Right lobe of liver (tissue), 6 donors: ENCODE measurements around the gene AKAP12. TPM values are rescaled to one million over a fixed set of nuclear protein-coding genes. Genes with fewer than 3 reads are reported as not detected.

Source experiments
- ATAC-seq, 4 donors: fragments of 200-7000 bp; cut with Tn5 transposase; one replicate each; pipeline ENCODE4 v1.9.1; 2020; ENCODE audit warnings: mild to moderate bottlenecking in 4 of 4, moderate library complexity in 4 of 4
- DNase-seq, 3 donors: peaks; one replicate each; pipeline ENCODE4 v3.0.0-alpha.2; 2020
- H3K27ac ChIP-seq, 3 donors: fragments of 200-600 bp; one replicate each; pipeline ENCODE4 v1.8.0; 2022
- H3K27me3 ChIP-seq, 2 donors: fragments of 200-600 bp; one replicate each; pipeline ENCODE4 v1.8.0; 2022
- H3K36me3 ChIP-seq, 4 donors: fragments of 200-600 bp; sonication (generic) in 1 of 4; one replicate each; pipeline versions ENCODE4 v1.5.1 to v1.8.0; 2017 to 2022; ENCODE audit warnings: control low read depth in 1 of 4
- H3K4me1 ChIP-seq, 4 donors: fragments of 200-600 bp; sonication (generic) in 1 of 4; one replicate each; pipeline versions ENCODE4 v1.5.1 to v1.8.0; 2017 to 2022; ENCODE audit warnings: control low read depth in 1 of 4
- H3K4me3 ChIP-seq, 3 donors: fragments of 200-600 bp; one replicate each; pipeline ENCODE4 v1.8.0; 2022
- H3K9me3 ChIP-seq, 4 donors: fragments of 200-600 bp; sonication (generic) in 1 of 4; one replicate each; pipeline versions ENCODE4 v1.5.1 to v1.8.0; 2017 to 2022; ENCODE audit warnings: control low read depth in 1 of 4
- CTCF ChIP-seq, 4 donors: fragments of 200-600 bp in 3 of 4; fragments of 450-650 bp in 1 of 4; IDR thresholded peaks; one replicate each; pipeline versions ENCODE4 v1.5.1 to v1.8.0; 2016 to 2022; ENCODE audit warnings: antibody characterized with exemption in 4 of 4, mild to moderate bottlenecking in 2 of 4
- POLR2A ChIP-seq: fragments of 450-650 bp; IDR thresholded peaks from one replicate; pipeline ENCODE4 v1.6.1; 2017; ENCODE audit warnings: antibody characterized with exemption, mild to moderate bottlenecking
- WGBS: methylation state at CpG from one replicate; pipeline ENCODE4 v1.1.6; 2018; ENCODE audit warnings: low coverage, low lambda C conversion rate; ENCODE audit not compliant: insufficient coverage; ENCODE audit errors: missing lambda C conversion rate; 5-methylcytosine and 5-hydroxymethylcytosine counted together
- intact Hi-C, 2 donors: fragments of 100-400 bp; cut with DNase I; formaldehyde crosslinking; loops; one replicate each; pipeline versions ENCODE4 v1.11.2 to v1.14.1; 2022
- total RNA-seq, 6 experiments: library from RNA; depleted of rRNA in 2 of 6; stranded (reverse); fragments of >200 nt in 2 of 6; fragmentation: NEBNext Ultra II Directional in 3 of 6; extraction: Animal tissue kit (Norgen Biotek cat#: 25700) in 3 of 6; gene quantifications; one replicate each; pipeline versions ENCODE4 v1.1.0 to v1.2.4, GENCODE V29; 2016 to 2023
- donor health status: DM: no; HTN: yes; CAD: no.
- donor health status: DM: no; HTN: no; CAD: no.
- donor health status: DM: no; HTN: no; CAD: no.
- donor health status: DM: no; HTN: yes; CAD: no.
- donor health status: DM: no; HTN: yes; CAD: no.

The AKAP12 gene
- total RNA-seq, 6 experiments from 2014 or later = 2.1 to 38.4 (median 23.0) TPM

- no peak overlapping the region for H3K27ac ChIP-seq
- no peaks in the 10 kb centered on the region for H3K4me1 ChIP-seq
- no peaks in the 10 kb centered on the region for H3K36me3 ChIP-seq
- TF ChIP-seq CTCF (IDR thresholded peaks at IDR 0.05) (no peak), POLR2A (no peak)
- ATAC-seq (no peak), DNase-seq (no peak)
- intact Hi-C loops = no loop called here
- no peaks in the 10 kb centered on the region for H3K27me3 ChIP-seq
- H3K4me3 ChIP-seq = no peak overlapping the region
- WGBS = 69% methylated on average over 3 of the region's 3 CpGs
- no peaks in the 10 kb centered on the region for H3K9me3 ChIP-seq
These were observed 53.9 kb downstream of the AKAP12 start for GRCh38 chr6:151293688-151294016.

DNA sequence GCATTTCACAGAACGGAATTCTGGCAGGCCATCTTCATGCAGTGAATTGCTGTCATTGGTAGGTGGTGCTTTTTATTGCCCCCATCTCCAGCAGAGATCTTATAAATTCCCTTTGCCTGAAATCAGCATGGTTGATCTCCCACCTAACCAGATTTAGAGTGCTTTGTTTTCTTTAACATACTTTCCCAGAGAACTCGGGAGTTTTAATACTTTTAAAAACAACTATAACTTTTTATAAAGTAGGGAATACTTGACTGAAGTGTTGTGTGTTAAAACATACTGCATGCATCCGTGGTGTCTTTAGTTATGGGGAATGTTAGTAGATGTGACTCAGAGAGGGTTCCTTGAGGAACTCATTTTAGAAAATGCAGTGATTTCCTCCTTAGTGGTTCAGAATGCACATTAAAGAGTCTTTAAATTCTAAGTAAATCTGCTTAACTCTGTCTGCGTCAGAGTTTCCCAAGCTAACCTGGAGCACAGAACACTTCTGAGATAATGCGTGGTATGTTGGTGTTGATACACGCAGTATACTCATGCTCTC is 54.9 kb downstream of the AKAP12 start:
- Histone ChIP-seq H3K4me3 (no peak overlapping the region), H3K27ac (no peak overlapping the region), H3K27me3 (no peaks in the 10 kb centered on the region), H3K36me3 (no peaks in the 10 kb centered on the region), H3K4me1 (no peaks in the 10 kb centered on the region), H3K9me3 (no peaks in the 10 kb centered on the region)
- TF ChIP-seq CTCF (IDR thresholded peaks at IDR 0.05) (no peak), POLR2A (no peak)
- 76% methylated on average over 6 of the region's 6 CpGs for WGBS
- ATAC-seq (no peak), DNase-seq (no peak)
- intact Hi-C loops = no loop called here

- ATAC-seq (no peak), DNase-seq (no peak)
- Histone ChIP-seq H3K4me3 (no peak overlapping the region), H3K36me3 (no peaks in the 10 kb centered on the region), H3K4me1 (no peaks in the 10 kb centered on the region), H3K9me3 (no peaks in the 10 kb centered on the region), H3K27me3 (no peaks in the 10 kb centered on the region), H3K27ac (no peak overlapping the region)
- intact Hi-C loops = no loop called here
- TF ChIP-seq POLR2A = no peak
- no peak for TF ChIP-seq CTCF (IDR thresholded peaks at IDR 0.05)
- WGBS = 76% methylated on average over 6 of the region's 6 CpGs
These were observed 58.1 kb downstream of the AKAP12 start for GRCh38 chr6:151297886-151298285.

GRCh38 chr6:151299011-151299410 is 59.2 kb downstream of the AKAP12 start:
- Histone ChIP-seq H3K27me3 (no peaks in the 10 kb centered on the region), H3K9me3 (no peaks in the 10 kb centered on the region), H3K27ac (no peak overlapping the region), H3K4me3 (no peak overlapping the region), H3K4me1 (no peaks in the 10 kb centered on the region), H3K36me3 (no peaks in the 10 kb centered on the region)
- intact Hi-C loops = no loop called here
- TF ChIP-seq CTCF (IDR thresholded peaks at IDR 0.05) = no peak
- no peak for TF ChIP-seq POLR2A
- ATAC-seq (no peak), DNase-seq (no peak)
- 76% methylated on average over 4 of the region's 4 CpGs for WGBS
